Caco-2 (cell line): ENCODE measurements around the gene C8A. TPM values are rescaled to one million over a fixed set of nuclear protein-coding genes. Genes with fewer than 3 reads are reported as not detected.

ENCODE experiments used
- BruUV-seq: library from RNA; stranded (reverse); fragments of 400-500 nt; replicated peaks from 2 replicates; lab custom pipeline; 2021; lab: Mats Ljungman, UMichigan
- CTCF ChIA-PET: fragments of 300-600 bp; sonication (Branson Sonifier 250); formaldehyde crosslinking; loops from one replicate; lab custom pipeline; 2022; ENCODE audit warnings: antibody characterized with exemption; lab: Charles Lee
- POLR2A ChIA-PET: fragments of 300-600 bp; sonication (Branson Sonifier 250); formaldehyde crosslinking; loops from one replicate; lab custom pipeline; 2022; ENCODE audit warnings: antibody characterized with exemption; lab: Charles Lee
- DNase-seq, 2 experiments: peaks; one replicate each; pipeline versions ENCODE4 v3.0.0 to v3.0.0-alpha.2; 2020 to 2022
- H3K27me3 ChIP-seq: replicated peaks from 2 replicates; pipeline ENCODE4 v1.6.0; 2011; ENCODE audit warnings: low read length; ENCODE audit not compliant: control insufficient read depth, insufficient read depth
- H3K36me3 ChIP-seq: 2 replicates; pipeline ENCODE4 v1.5.1; 2011; ENCODE audit warnings: low read length; ENCODE audit not compliant: control insufficient read depth, insufficient read depth
- H3K4me1 ChIP-seq: fragments of 250-450 bp; sonication (Bioruptor Pico); 2 replicates; pipeline ENCODE4 v1.5.1; 2020; ENCODE audit warnings: mild to moderate bottlenecking
- H3K4me3 ChIP-seq: 2 replicates; pipeline ENCODE4 v1.5.1; 2011; ENCODE audit warnings: low read depth, mild to moderate bottlenecking, control low read depth, low read length
- H3K9me3 ChIP-seq: fragments of 250-450 bp; sonication (Bioruptor Pico); 2 replicates; pipeline ENCODE4 v1.5.1; 2020; ENCODE audit warnings: mild to moderate bottlenecking, moderate library complexity
- H3K27ac Mint-ChIP-seq: one replicate; pipeline ENCODE4 v1.8.0; 2022; ENCODE audit warnings: mixed read lengths; ENCODE audit not compliant: unreplicated experiment
- H3K27me3 Mint-ChIP-seq: one replicate; pipeline ENCODE4 v1.8.0; 2022; ENCODE audit warnings: mixed read lengths; ENCODE audit not compliant: insufficient read depth, unreplicated experiment
- H3K36me3 Mint-ChIP-seq: one replicate; pipeline ENCODE4 v1.8.0; 2022; ENCODE audit warnings: mild to moderate bottlenecking, mixed read lengths; ENCODE audit not compliant: insufficient read depth, unreplicated experiment
- H3K4me1 Mint-ChIP-seq: one replicate; pipeline ENCODE4 v1.8.0; 2022; ENCODE audit warnings: low read depth, mixed read lengths; ENCODE audit not compliant: unreplicated experiment
- H3K4me3 Mint-ChIP-seq: one replicate; pipeline ENCODE4 v1.8.0; 2022; ENCODE audit warnings: mild to moderate bottlenecking, moderate library complexity, mixed read lengths; ENCODE audit not compliant: unreplicated experiment
- H3K9me3 Mint-ChIP-seq: one replicate; pipeline ENCODE4 v1.8.0; 2022; ENCODE audit warnings: mixed read lengths; ENCODE audit not compliant: unreplicated experiment
- CTCF ChIP-seq, 2 experiments: fragments of 200-600 bp in 1 of 2; IDR thresholded peaks; 1 replicate in 1 of 2; 2 replicates in 1 of 2; pipeline versions ENCODE4 v1.5.1 to v1.8.0; 2011 to 2022; ENCODE audit warnings: antibody characterized with exemption in 1 of 2, control low read depth in 1 of 2, inconsistent platforms in 1 of 2, low read depth in 1 of 2, low read length in 1 of 2, mild to moderate bottlenecking in 1 of 2, moderate library complexity in 1 of 2; ENCODE audit not compliant: insufficient read depth in 1 of 2, severe bottlenecking in 1 of 2, unreplicated experiment in 1 of 2
- intact Hi-C: fragments of 100-400 bp; cut with micrococcal nuclease; formaldehyde crosslinking; loops from one replicate; pipeline ENCODE4 v1.10.0; 2022; ENCODE audit not compliant: unreplicated experiment
- total RNA-seq: library from RNA; stranded (reverse); gene quantifications from 2 replicates; pipeline ENCODE4 v1.2.3, GENCODE V29; 2022

Gene C8A
- total RNA-seq, 1 experiment from 2014 or later = not detected

- Histone ChIP-seq H3K4me1 (peaks cover 4% of the 10 kb centered on the region; the same call in 1 of the 2 replicates), H3K27me3 (no peaks in the 10 kb centered on the region), H3K4me3 (no peak overlapping the region), H3K36me3 (no peaks in the 10 kb centered on the region), H3K9me3 (no peaks in the 10 kb centered on the region)
- no TSS peak for BruUV-seq
- CTCF ChIA-PET = interaction anchor here (0.6 kb wide), 1 partner anchor 60 kb away, joined by 3 read pairs; no protein-coding TSS in a partner anchor
- H3K4me3 Mint-ChIP-seq = no peak overlapping the region
- POLR2A ChIA-PET = no interaction called here
- TF ChIP-seq CTCF (IDR thresholded peaks at IDR 0.05; ENCODE audit: insufficient read depth in 1 of 2, low read depth in 1 of 2, low read length in 1 of 2, severe bottlenecking in 1 of 2, unreplicated experiment in 1 of 2) = no peak
- H3K27me3 Mint-ChIP-seq = no peaks in the 10 kb centered on the region
- intact Hi-C loops = no loop called here
- no peaks in the 10 kb centered on the region for H3K36me3 Mint-ChIP-seq
- H3K27ac Mint-ChIP-seq = no peak overlapping the region
- H3K4me1 Mint-ChIP-seq = no peaks in the 10 kb centered on the region
- H3K9me3 Mint-ChIP-seq = peaks cover 10% of the 10 kb centered on the region
- DNase-seq = no peak
These were observed 74.9 kb downstream of the C8A start for GRCh38 chr1:56929492-56929891.

- BruUV-seq = no TSS peak
- Mint-ChIP-seq H3K4me3 (no peak overlapping the region), H3K4me1 (no peaks in the 10 kb centered on the region), H3K9me3 (peaks cover 10% of the 10 kb centered on the region), H3K36me3 (no peaks in the 10 kb centered on the region), H3K27me3 (no peaks in the 10 kb centered on the region), H3K27ac (no peak overlapping the region)
- intact Hi-C loops = no loop called here
- H3K4me3 ChIP-seq = no peak overlapping the region
- no peaks in the 10 kb centered on the region for H3K36me3 ChIP-seq
- DNase-seq = no peak
- CTCF ChIA-PET = no interaction called here
- no peak for TF ChIP-seq CTCF (IDR thresholded peaks at IDR 0.05; ENCODE audit: insufficient read depth in 1 of 2, low read depth in 1 of 2, low read length in 1 of 2, severe bottlenecking in 1 of 2, unreplicated experiment in 1 of 2)
- H3K9me3 ChIP-seq = no peaks in the 10 kb centered on the region
- POLR2A ChIA-PET = no interaction called here
- no peaks in the 10 kb centered on the region for H3K27me3 ChIP-seq
- no peaks in the 10 kb centered on the region for H3K4me1 ChIP-seq
These were observed 76.6 kb downstream of the C8A start for GRCh38 chr1:56931211-56931610.

DNA sequence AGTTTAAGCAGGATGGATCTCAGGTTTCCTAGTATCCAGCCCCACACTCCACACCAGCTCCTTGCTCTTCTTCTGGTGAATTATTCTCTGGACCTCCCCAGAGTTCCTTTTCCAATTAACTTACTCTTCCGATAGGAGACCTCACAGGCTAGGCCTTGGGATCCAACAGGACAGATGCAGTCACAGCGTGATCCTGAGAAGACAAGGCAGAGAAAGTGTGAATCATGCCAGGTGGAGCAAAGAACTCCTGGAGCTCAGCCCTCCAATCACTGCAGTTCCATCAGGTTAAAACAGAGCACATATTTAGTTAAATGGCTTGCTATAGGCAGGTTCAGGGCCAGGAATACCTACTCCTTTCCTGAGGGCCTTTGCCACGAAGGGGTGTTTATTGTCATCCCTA is 77.1 kb downstream of the C8A start:
- Mint-ChIP-seq H3K4me3 (no peak overlapping the region), H3K4me1 (no peaks in the 10 kb centered on the region), H3K27ac (no peak overlapping the region), H3K9me3 (peaks cover 10% of the 10 kb centered on the region), H3K36me3 (no peaks in the 10 kb centered on the region), H3K27me3 (no peaks in the 10 kb centered on the region)
- no peaks in the 10 kb centered on the region for H3K9me3 ChIP-seq
- TF ChIP-seq CTCF (IDR thresholded peaks at IDR 0.05; ENCODE audit: insufficient read depth in 1 of 2, low read depth in 1 of 2, low read length in 1 of 2, severe bottlenecking in 1 of 2, unreplicated experiment in 1 of 2) = no peak
- intact Hi-C loops = no loop called here
- CTCF ChIA-PET = no interaction called here
- no peak overlapping the region for H3K4me3 ChIP-seq
- no TSS peak for BruUV-seq
- H3K27me3 ChIP-seq = no peaks in the 10 kb centered on the region
- H3K4me1 ChIP-seq = no peaks in the 10 kb centered on the region
- H3K36me3 ChIP-seq = no peaks in the 10 kb centered on the region
- POLR2A ChIA-PET = no interaction called here
- DNase-seq = no peak
